Spleen (tissue), 11 donors: ENCODE measurements around the gene ATRN. TPM values are rescaled to one million over a fixed set of nuclear protein-coding genes. Genes with fewer than 3 reads are reported as not detected.
A peak's percentile ranks its signal among the peaks of the same experiment; 100 is the strongest.

Experiments
- DNase-seq: peaks from one replicate; pipeline ENCODE4 v3.0.0-alpha.2; 2020
- H3K27ac ChIP-seq, 8 donors: fragments of 200-600 bp; sonication (generic) in 7 of 8; 1 replicate in 4 of 8; 2 replicates in 4 of 8; pipeline versions ENCODE4 v1.5.0 to v1.8.0; 2016 to 2021; ENCODE audit warnings: inconsistent platforms in 4 of 8, mild to moderate bottlenecking in 4 of 8, moderate library complexity in 1 of 8
- H3K27me3 ChIP-seq, 7 donors: fragments of 200-600 bp; sonication (generic) in 6 of 7; replicated peaks in 1 of 7; 1 replicate in 4 of 7; 2 replicates in 3 of 7; pipeline versions ENCODE4 v1.5.0 to v1.8.0; 2016 to 2021; ENCODE audit warnings: inconsistent platforms in 3 of 7, mild to moderate bottlenecking in 1 of 7
- H3K36me3 ChIP-seq, 6 donors: fragments of 200-600 bp; sonication (generic) in 5 of 6; 1 replicate in 4 of 6; 2 replicates in 2 of 6; pipeline versions ENCODE4 v1.5.0 to v1.8.0; 2016 to 2021; ENCODE audit warnings: inconsistent platforms in 2 of 6
- H3K4me1 ChIP-seq, 6 donors: fragments of 200-600 bp; sonication (generic) in 5 of 6; 1 replicate in 3 of 6; 2 replicates in 3 of 6; pipeline versions ENCODE4 v1.5.0 to v1.8.0; 2016 to 2021; ENCODE audit warnings: inconsistent platforms in 3 of 6
- H3K4me3 ChIP-seq, 8 donors: fragments of 200-600 bp; sonication (generic) in 7 of 8; 1 replicate in 4 of 8; 2 replicates in 4 of 8; pipeline versions ENCODE4 v1.5.0 to v1.8.0; 2016 to 2021; ENCODE audit warnings: inconsistent platforms in 4 of 8, mild to moderate bottlenecking in 4 of 8, moderate library complexity in 2 of 8
- H3K9me3 ChIP-seq, 8 donors: fragments of 200-600 bp; sonication (generic) in 7 of 8; 1 replicate in 4 of 8; 2 replicates in 4 of 8; pipeline versions ENCODE4 v1.5.0 to v1.8.0; 2016 to 2021; ENCODE audit warnings: inconsistent platforms in 4 of 8
- CTCF ChIP-seq, 11 experiments: fragments of 200-600 bp in 7 of 11; fragments of 450-650 bp in 4 of 11; sonication (generic) in 4 of 11; IDR thresholded peaks in 8 of 11; conservative IDR thresholded peaks in 3 of 11; 1 replicate in 7 of 11; 2 replicates in 4 of 11; pipeline versions ENCODE4 v1.4.0 to v1.8.0; 2016 to 2021; ENCODE audit warnings: antibody characterized with exemption in 11 of 11, inconsistent platforms in 4 of 11, mild to moderate bottlenecking in 1 of 11
- POLR2A ChIP-seq, 3 donors: fragments of 450-650 bp; IDR thresholded peaks; one replicate each; pipeline ENCODE4 v1.5.1; 2017; ENCODE audit warnings: antibody characterized with exemption in 3 of 3, mild to moderate bottlenecking in 1 of 3
- POLR2AphosphoS5 ChIP-seq, 3 donors: sonication (generic); formaldehyde crosslinking; IDR thresholded peaks; one replicate each; pipeline ENCODE4 v1.5.1; 2017; ENCODE audit warnings: antibody characterized with exemption in 3 of 3
- WGBS, 5 donors: extraction: QIAGEN DNeasy Blood & Tissue Kit in 3 of 5; methylation state at CpG; one replicate each; pipeline versions ENCODE4 v1.1.5 to v1.1.7; 2013 to 2018; 5-methylcytosine and 5-hydroxymethylcytosine counted together
- intact Hi-C: fragments of 100-400 bp; cut with DNase I; formaldehyde crosslinking; loops from one replicate; pipeline ENCODE4 v1.15.0; 2023; ENCODE audit warnings: low total_unique reads
- polyA plus RNA-seq, 3 donors: library from polyadenylated mRNA; stranded (reverse); fragments of 200-250 nt; gene quantifications; one replicate each; pipeline ENCODE4 v1.2.1, GENCODE V29; 2013
- total RNA-seq, 7 donors: library from RNA; depleted of rRNA in 3 of 7; stranded (reverse); fragments of >200 nt in 3 of 7; fragmentation: NEBNext Ultra II Directional in 4 of 7; extraction: Animal tissue kit (Norgen Biotek cat#: 25700) in 4 of 7; gene quantifications; one replicate each; pipeline versions ENCODE4 v1.1.0 to v1.2.1, GENCODE V29; 2016 to 2021
- donor health status: healthy with polysubstance abuse.
- donor health status: DM: no; HTN: no; CAD: no; lungs with moderate emphysema.
- donor health status: DM: no; HTN: no; CAD: no.
- donor health status: Bipolar disorder and iron deficiency.
- donor health status: healthy.
- donor health status: DM: no; HTN: no; CAD: no.
- donor health status: DM: yes; HTN: yes; CAD: no.

Gene ATRN
- total and polyA plus RNA-seq, 10 donors: 1.8 to 49.9 (median 27.6) TPM

GRCh38 chr20:3477861-3478544, 7.2 kb downstream of the ATRN start:
- Histone ChIP-seq H3K27ac (no peak overlapping the region), H3K36me3 (peaks cover 0 to 9% (median 0%) of the 10 kb centered on the region in 6 donors), H3K9me3 (no peaks in the 10 kb centered on the region), H3K27me3 (no peaks in the 10 kb centered on the region), H3K4me3 (no peak overlapping the region), H3K4me1 (peaks cover 6 to 48% (median 17%) of the 10 kb centered on the region in 6 donors)
- DNase-seq: no peak
- no peak for TF ChIP-seq POLR2A (IDR thresholded peaks at IDR 0.05)
- WGBS, 5 donors: 91 to 97% (median 95%) methylated on average over 5 of the region's 5 CpGs
- intact Hi-C loops: no loop called here

- Histone ChIP-seq H3K4me1 (peaks cover 0 to 48% (median 15%) of the 10 kb centered on the region in 6 donors), H3K27me3 (no peaks in the 10 kb centered on the region), H3K36me3 (peaks cover 0 to 9% (median 0%) of the 10 kb centered on the region in 6 donors), H3K4me3 (no peak overlapping the region), H3K27ac (no peak overlapping the region), H3K9me3 (no peaks in the 10 kb centered on the region)
- intact Hi-C loops: no loop called here
- WGBS, 5 donors: 86 to 96% (median 91%) methylated on average over 2 of the region's 2 CpGs
- TF ChIP-seq CTCF (IDR thresholded peaks at IDR 0.05 in 8 of 11, conservative IDR thresholded peaks at IDR 0.05 in 3 of 11) (no peak), POLR2A (IDR thresholded peaks at IDR 0.05) (no peak)
- DNase-seq: no peak
These were observed 8.2 kb downstream of the ATRN start for GRCh38 chr20:3479025-3479424.

- Histone ChIP-seq H3K9me3 (no peaks in the 10 kb centered on the region), H3K4me3 (no peak overlapping the region), H3K4me1 (peaks cover 0 to 46% (median 14%) of the 10 kb centered on the region in 6 donors), H3K27me3 (no peaks in the 10 kb centered on the region), H3K27ac (peak overlapping the region in 1 of 8 donors; percentile 1), H3K36me3 (peaks cover 0 to 9% (median 0%) of the 10 kb centered on the region in 6 donors)
- WGBS, 5 donors: 90 to 95% (median 92%) methylated on average over 11 of the region's 11 CpGs
- intact Hi-C loops: no loop called here
- DNase-seq: no peak
- TF ChIP-seq POLR2A (IDR thresholded peaks at IDR 0.05): no peak
- TF ChIP-seq CTCF (IDR thresholded peaks at IDR 0.05 in 8 of 11, conservative IDR thresholded peaks at IDR 0.05 in 3 of 11): no peak
- no peak for TF ChIP-seq POLR2AphosphoS5 (IDR thresholded peaks at IDR 0.05)
These were observed 9.2 kb downstream of the ATRN start for GRCh38 chr20:3479759-3480615.

GRCh38 chr20:3483309-3483708, 12.5 kb downstream of the ATRN start:
- Histone ChIP-seq H3K27ac (no peak overlapping the region), H3K27me3 (no peaks in the 10 kb centered on the region), H3K36me3 (peaks cover 0 to 11% (median 0%) of the 10 kb centered on the region in 6 donors), H3K9me3 (peaks cover 4 to 18% (median 15%) of the 10 kb centered on the region in 8 donors), H3K4me1 (peaks cover 0 to 42% (median 13%) of the 10 kb centered on the region in 6 donors), H3K4me3 (no peak overlapping the region)
- no peak for DNase-seq
- WGBS, 5 donors: 74 to 95% (median 87%) methylated on average over 3 of the region's 3 CpGs
- intact Hi-C loops: no loop called here
- no peak for TF ChIP-seq CTCF (IDR thresholded peaks at IDR 0.05 in 8 of 11, conservative IDR thresholded peaks at IDR 0.05 in 3 of 11)
